Panc1 (cell line): ENCODE data around the gene CUX1. TPM values are rescaled to one million over a fixed set of nuclear protein-coding genes. Genes with fewer than 3 reads are reported as not detected.

Experiments used
- ATAC-seq: fragments of 200-7000 bp; cut with Tn5 transposase; 2 replicates; pipeline ENCODE4 v1.9.1; 2020; ENCODE audit warnings: mild to moderate bottlenecking, moderate library complexity
- BruUV-seq: library from RNA; stranded (reverse); fragments of 400-500 nt; replicated peaks from 2 replicates; lab custom pipeline; 2021; lab: Mats Ljungman, UMichigan
- CTCF ChIA-PET: fragments of 300-600 bp; sonication (Branson Sonifier 250); formaldehyde crosslinking; loops from one replicate; lab custom pipeline; 2022; ENCODE audit warnings: antibody characterized with exemption; lab: Charles Lee
- POLR2A ChIA-PET: fragments of 300-600 bp; sonication (Branson Sonifier 250); formaldehyde crosslinking; loops from one replicate; lab custom pipeline; 2022; ENCODE audit warnings: antibody characterized with exemption; lab: Charles Lee
- DNase-seq: peaks from one replicate; pipeline ENCODE4 v3.0.0-alpha.2; 2010; ENCODE audit warnings: low read depth, low spot score
- H3K27ac ChIP-seq: 2 replicates; pipeline ENCODE4 v1.5.1; 2011; ENCODE audit warnings: mild to moderate bottlenecking, low read length, inconsistent platforms
- H3K27me3 ChIP-seq: fragments of 200-500 bp; sonication (Bioruptor generic); 2 replicates; pipeline ENCODE4 v1.6.0; 2014; ENCODE audit warnings: low read length, inconsistent platforms; ENCODE audit not compliant: control insufficient read depth, insufficient read depth
- H3K36me3 ChIP-seq: fragments of 200-500 bp; sonication (Bioruptor generic); 2 replicates; pipeline ENCODE4 v1.5.1; 2014; ENCODE audit warnings: inconsistent platforms, mild to moderate bottlenecking, low read length, moderate library complexity; ENCODE audit not compliant: control insufficient read depth, insufficient read depth
- H3K4me1 ChIP-seq: 2 replicates; pipeline ENCODE4 v1.5.1; 2011; ENCODE audit warnings: inconsistent platforms, mild to moderate bottlenecking, low read length, moderate library complexity; ENCODE audit not compliant: control insufficient read depth, insufficient read depth
- H3K4me3 ChIP-seq, 2 experiments: 2 replicates each; pipeline ENCODE4 v1.5.1; 2011 to 2012; ENCODE audit warnings: low read depth in 2 of 2, low read length in 2 of 2, mild to moderate bottlenecking in 2 of 2, inconsistent platforms in 1 of 2, moderate library complexity in 1 of 2
- H3K9me3 ChIP-seq: fragments of 200-500 bp; sonication (Bioruptor generic); 2 replicates; pipeline ENCODE4 v1.5.1; 2014; ENCODE audit warnings: low read depth, mild to moderate bottlenecking, inconsistent platforms, low read length, moderate library complexity; ENCODE audit not compliant: control insufficient read depth, insufficient read depth
- POLR2AphosphoS5 ChIP-seq: IDR thresholded peaks from 2 replicates; pipeline ENCODE4 v1.6.1; 2012; ENCODE audit warnings: mild to moderate bottlenecking, low read depth, low read length, moderate library complexity
- SIN3A ChIP-seq: IDR thresholded peaks from 2 replicates; pipeline ENCODE4 v1.6.1; 2012; ENCODE audit warnings: low read depth, mild to moderate bottlenecking, low read length, moderate library complexity, borderline replicate concordance; ENCODE audit not compliant: insufficient read depth
- TCF7L2 ChIP-seq: IDR thresholded peaks from 2 replicates; pipeline ENCODE4 v1.6.1; 2011; ENCODE audit warnings: mild to moderate bottlenecking, low read depth, low read length, inconsistent platforms
- in situ Hi-C: cut with HindIII; loops from 2 replicates; pipeline ENCODE4 v1.10.0; 2016; ENCODE audit warnings: low sequenced_read_pairs, low pct_unique_long_range_greater_than_20kb
- intact Hi-C: fragments of 100-400 bp; cut with micrococcal nuclease; formaldehyde crosslinking; loops from one replicate; pipeline ENCODE4 v1.10.0; 2022; ENCODE audit not compliant: unreplicated experiment
- total RNA-seq: library from RNA; stranded (reverse); gene quantifications from one replicate; pipeline ENCODE4 v1.2.1, GENCODE V29; 2021; ENCODE audit not compliant: unreplicated experiment
- TF ChIP-seq, protein P1 (sequence below), 2 experiments: IDR thresholded peaks; 2 replicates each; pipeline ENCODE4 v1.6.1; 2011 to 2012; ENCODE audit warnings: low read depth in 2 of 2, control low read depth in 1 of 2, low read length in 1 of 2, mild to moderate bottlenecking in 1 of 2, moderate library complexity in 1 of 2; ENCODE audit not compliant: insufficient read depth in 1 of 2
- TF ChIP-seq, protein P2 (sequence below): fragments of 450-650 bp; IDR thresholded peaks from 2 replicates; pipeline ENCODE4 v1.5.1; 2017; ENCODE audit warnings: mild to moderate bottlenecking

Gene CUX1
- total RNA-seq, 1 experiment from 2014 or later = 50.9 TPM

DNA sequence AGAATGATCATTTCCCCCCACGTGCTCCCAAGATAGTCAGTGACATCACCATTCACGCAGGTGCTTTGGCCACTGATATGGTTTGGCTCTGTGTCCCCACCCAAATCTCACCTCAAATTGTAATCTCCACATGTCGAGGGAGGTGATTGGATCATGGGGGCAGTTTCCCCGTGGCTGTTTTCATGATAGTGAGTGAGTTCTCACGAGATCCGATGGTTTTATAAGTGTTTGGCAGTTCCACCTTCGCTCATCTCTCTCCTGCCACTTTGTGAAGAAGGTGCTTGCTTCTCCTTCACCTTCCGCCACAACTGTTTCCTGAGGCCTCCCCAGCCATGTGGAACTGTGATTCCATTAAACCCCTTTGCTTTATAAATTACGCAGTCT is 263.8 kb downstream of the CUX1 start:
- DNase-seq = no peak
- Histone ChIP-seq H3K36me3 (no peaks in the 10 kb centered on the region), H3K9me3 (no peaks in the 10 kb centered on the region; the same call in 1 of the 2 replicates), H3K4me3 (no peak overlapping the region), H3K27ac (no peak overlapping the region), H3K27me3 (no peaks in the 10 kb centered on the region), H3K4me1 (no peaks in the 10 kb centered on the region)
- BruUV-seq = no TSS peak
- no peak for ATAC-seq
- ChIA-PET POLR2A (no interaction called here), CTCF (no interaction called here)
- in situ Hi-C loops = no loop called here
- intact Hi-C loops = no loop called here
- TF ChIP-seq TCF7L2 (no peak), POLR2AphosphoS5 (no peak), SIN3A (no peak)
- TF ChIP-seq, protein P1, sequence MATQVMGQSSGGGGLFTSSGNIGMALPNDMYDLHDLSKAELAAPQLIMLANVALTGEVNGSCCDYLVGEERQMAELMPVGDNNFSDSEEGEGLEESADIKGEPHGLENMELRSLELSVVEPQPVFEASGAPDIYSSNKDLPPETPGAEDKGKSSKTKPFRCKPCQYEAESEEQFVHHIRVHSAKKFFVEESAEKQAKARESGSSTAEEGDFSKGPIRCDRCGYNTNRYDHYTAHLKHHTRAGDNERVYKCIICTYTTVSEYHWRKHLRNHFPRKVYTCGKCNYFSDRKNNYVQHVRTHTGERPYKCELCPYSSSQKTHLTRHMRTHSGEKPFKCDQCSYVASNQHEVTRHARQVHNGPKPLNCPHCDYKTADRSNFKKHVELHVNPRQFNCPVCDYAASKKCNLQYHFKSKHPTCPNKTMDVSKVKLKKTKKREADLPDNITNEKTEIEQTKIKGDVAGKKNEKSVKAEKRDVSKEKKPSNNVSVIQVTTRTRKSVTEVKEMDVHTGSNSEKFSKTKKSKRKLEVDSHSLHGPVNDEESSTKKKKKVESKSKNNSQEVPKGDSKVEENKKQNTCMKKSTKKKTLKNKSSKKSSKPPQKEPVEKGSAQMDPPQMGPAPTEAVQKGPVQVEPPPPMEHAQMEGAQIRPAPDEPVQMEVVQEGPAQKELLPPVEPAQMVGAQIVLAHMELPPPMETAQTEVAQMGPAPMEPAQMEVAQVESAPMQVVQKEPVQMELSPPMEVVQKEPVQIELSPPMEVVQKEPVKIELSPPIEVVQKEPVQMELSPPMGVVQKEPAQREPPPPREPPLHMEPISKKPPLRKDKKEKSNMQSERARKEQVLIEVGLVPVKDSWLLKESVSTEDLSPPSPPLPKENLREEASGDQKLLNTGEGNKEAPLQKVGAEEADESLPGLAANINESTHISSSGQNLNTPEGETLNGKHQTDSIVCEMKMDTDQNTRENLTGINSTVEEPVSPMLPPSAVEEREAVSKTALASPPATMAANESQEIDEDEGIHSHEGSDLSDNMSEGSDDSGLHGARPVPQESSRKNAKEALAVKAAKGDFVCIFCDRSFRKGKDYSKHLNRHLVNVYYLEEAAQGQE (IDR thresholded peaks at IDR 0.05; ENCODE audit: insufficient read depth in 1 of 2, low read depth in 2 of 2, low read length in 1 of 2) = no peak
- TF ChIP-seq, protein P2, sequence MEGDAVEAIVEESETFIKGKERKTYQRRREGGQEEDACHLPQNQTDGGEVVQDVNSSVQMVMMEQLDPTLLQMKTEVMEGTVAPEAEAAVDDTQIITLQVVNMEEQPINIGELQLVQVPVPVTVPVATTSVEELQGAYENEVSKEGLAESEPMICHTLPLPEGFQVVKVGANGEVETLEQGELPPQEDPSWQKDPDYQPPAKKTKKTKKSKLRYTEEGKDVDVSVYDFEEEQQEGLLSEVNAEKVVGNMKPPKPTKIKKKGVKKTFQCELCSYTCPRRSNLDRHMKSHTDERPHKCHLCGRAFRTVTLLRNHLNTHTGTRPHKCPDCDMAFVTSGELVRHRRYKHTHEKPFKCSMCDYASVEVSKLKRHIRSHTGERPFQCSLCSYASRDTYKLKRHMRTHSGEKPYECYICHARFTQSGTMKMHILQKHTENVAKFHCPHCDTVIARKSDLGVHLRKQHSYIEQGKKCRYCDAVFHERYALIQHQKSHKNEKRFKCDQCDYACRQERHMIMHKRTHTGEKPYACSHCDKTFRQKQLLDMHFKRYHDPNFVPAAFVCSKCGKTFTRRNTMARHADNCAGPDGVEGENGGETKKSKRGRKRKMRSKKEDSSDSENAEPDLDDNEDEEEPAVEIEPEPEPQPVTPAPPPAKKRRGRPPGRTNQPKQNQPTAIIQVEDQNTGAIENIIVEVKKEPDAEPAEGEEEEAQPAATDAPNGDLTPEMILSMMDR = no peak

DNA sequence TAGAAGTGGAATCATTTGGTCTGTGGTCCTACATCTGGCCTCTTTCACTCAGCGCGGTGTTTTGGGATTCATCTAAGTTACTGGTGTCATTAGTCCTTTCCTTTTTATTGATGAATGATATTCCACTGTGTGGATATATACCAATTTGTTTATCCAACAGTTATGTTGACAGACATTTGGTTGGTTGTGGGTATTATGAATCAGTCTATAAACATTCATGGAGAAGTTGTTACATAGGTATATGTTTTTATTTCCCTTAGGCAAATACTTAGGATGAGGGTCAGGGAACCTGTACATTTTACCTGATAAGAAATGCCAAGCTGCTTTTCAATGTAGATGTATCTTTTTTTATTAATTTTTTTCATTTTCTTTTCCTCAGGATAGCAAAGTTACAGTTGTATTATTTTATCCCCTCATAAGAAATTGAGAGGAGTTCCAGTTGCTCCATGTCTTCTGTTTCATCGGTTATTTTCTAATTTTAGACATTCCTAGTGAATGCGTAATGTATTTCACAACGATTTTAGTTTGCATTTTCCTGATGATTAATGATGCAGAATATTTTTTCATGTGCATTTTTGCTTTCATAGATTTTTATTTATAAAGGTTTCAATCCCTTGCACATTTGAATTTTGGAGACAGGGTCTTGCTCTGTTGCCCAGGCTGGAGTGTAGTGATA is 265.4 kb downstream of the CUX1 start:
- intact Hi-C loops (no loop called here), in situ Hi-C loops (no loop called here)
- TF ChIP-seq TCF7L2 = no peak
- TF ChIP-seq, protein P2 = no peak
- TF ChIP-seq POLR2AphosphoS5 = no peak
- TF ChIP-seq, protein P1 (IDR thresholded peaks at IDR 0.05; ENCODE audit: insufficient read depth in 1 of 2, low read depth in 2 of 2, low read length in 1 of 2) = no peak
- no peak for TF ChIP-seq SIN3A
- no peak overlapping the region for H3K4me3 ChIP-seq
- no peak overlapping the region for H3K27ac ChIP-seq
- DNase-seq (no peak), ATAC-seq (no peak)
- no peaks in the 10 kb centered on the region; the same call in 1 of the 2 replicates for H3K9me3 ChIP-seq
- ChIA-PET POLR2A (no interaction called here), CTCF (no interaction called here)
- H3K36me3 ChIP-seq = no peaks in the 10 kb centered on the region
- H3K4me1 ChIP-seq = no peaks in the 10 kb centered on the region
- no TSS peak for BruUV-seq
- H3K27me3 ChIP-seq = no peaks in the 10 kb centered on the region
